Measurements from ENCODE around the gene HSFY1. TPM values are rescaled to one million over a fixed set of nuclear protein-coding genes. Genes with fewer than 3 reads are reported as not detected.
"Not testable (repeated sequence)": the region's sequence is repeated elsewhere in the genome, so short reads cannot be mapped to it uniquely, and the experiment has no call there.

The HSFY1 gene
- not detected for polyA plus RNA-seq (2012; ENCODE audit: insufficient read depth, insufficient read length, low read depth)

GRCh38 chrY:18546420-18546819 lies at the start of gene HSFY1:
Gene HSFY1 (plus strand): TSS chrY:18546720. CDS start chrY:18546788, 68 bp downstream.
- H3K27me3 ChIP-seq; H3K4me3 ChIP-seq (ENCODE audit: low read depth, low read length); H3K9me3 ChIP-seq; DNase-seq; H3K4me1 ChIP-seq; H3K36me3 ChIP-seq: not testable (repeated sequence)

- not testable (repeated sequence) for H3K9me3 ChIP-seq
Measured at GRCh38 chrY:18504266-18504665, 42.3 kb upstream of the HSFY1 start.

GRCh38 chrY:18530995-18531655 lies 15.4 kb upstream of the HSFY1 start:
- H3K36me3 ChIP-seq; H3K4me3 ChIP-seq (ENCODE audit: low read depth, low read length); H3K4me1 ChIP-seq; DNase-seq; H3K27me3 ChIP-seq; H3K9me3 ChIP-seq: not testable (repeated sequence)

More at GRCh38 chrY:18504266-18504665, 42.3 kb upstream of the HSFY1 start:
- not testable (repeated sequence) for H3K4me1 ChIP-seq; H3K4me3 ChIP-seq (ENCODE audit: low read depth, low read length); H3K36me3 ChIP-seq; DNase-seq; H3K27me3 ChIP-seq

GRCh38 chrY:18538952-18539351 lies 7.6 kb upstream of the HSFY1 start:
- H3K27me3 ChIP-seq; H3K4me3 ChIP-seq (ENCODE audit: low read depth, low read length); H3K36me3 ChIP-seq; H3K9me3 ChIP-seq; DNase-seq; H3K4me1 ChIP-seq: not testable (repeated sequence)

GRCh38 chrY:18553132-18553531 lies 6.6 kb downstream of the HSFY1 start:
- H3K9me3 ChIP-seq; H3K4me1 ChIP-seq; H3K27me3 ChIP-seq; H3K4me3 ChIP-seq (ENCODE audit: low read depth, low read length); DNase-seq; H3K36me3 ChIP-seq: not testable (repeated sequence)

GRCh38 chrY:18565915-18566314 lies 19.4 kb downstream of the HSFY1 start:
- not testable (repeated sequence) for H3K4me1 ChIP-seq; DNase-seq; H3K36me3 ChIP-seq; H3K4me3 ChIP-seq (ENCODE audit: low read depth, low read length); H3K27me3 ChIP-seq; H3K9me3 ChIP-seq
